ENCODE data around the gene PARD3B.

DNA sequence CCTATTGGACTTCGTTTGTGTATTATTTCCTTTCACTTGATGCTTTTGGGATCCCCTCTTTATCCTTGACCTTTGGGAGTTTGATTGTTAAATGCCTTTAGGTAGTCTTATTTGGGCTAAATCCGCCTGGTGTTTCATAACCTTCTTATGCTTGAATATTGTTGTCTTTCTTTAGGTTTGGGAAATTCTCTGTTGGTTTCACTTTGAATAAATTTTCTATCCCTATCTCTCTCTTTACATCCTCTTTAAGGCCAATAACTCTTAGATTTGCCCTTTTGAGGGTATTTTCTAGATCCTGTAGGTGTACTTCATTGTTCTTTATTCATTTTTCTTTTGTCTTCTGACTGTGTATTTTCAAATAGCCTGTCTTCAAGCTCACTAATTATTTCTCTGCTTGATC is 354.7 kb downstream of the PARD3B start:
- no peak for TF ChIP-seq CTCF (IDR thresholded peaks at IDR 0.05)
- TF ChIP-seq POLR2A (IDR thresholded peaks at IDR 0.05) = no peak
